Hepatocyte (in vitro differentiated cells): ENCODE data around the gene MARF1. TPM values are rescaled to one million over a fixed set of nuclear protein-coding genes. Genes with fewer than 3 reads are reported as not detected.
"Not testable (repeated sequence)": the region's sequence is repeated elsewhere in the genome, so short reads cannot be mapped to it uniquely, and the experiment has no call there.

Experiments used
- DNase-seq: peaks from one replicate; pipeline ENCODE4 v3.0.0-alpha.2; 2016; ENCODE audit warnings: low spot score
- H2AFZ ChIP-seq: fragments of 200-600 bp; sonication (generic); 2 replicates; pipeline ENCODE4 v1.6.0; 2016; ENCODE audit warnings: antibody characterized with exemption, mild to moderate bottlenecking
- H3K27ac ChIP-seq: fragments of 200-600 bp; sonication (generic); 2 replicates; pipeline ENCODE4 v1.5.1; 2016; ENCODE audit warnings: mild to moderate bottlenecking
- H3K27me3 ChIP-seq: fragments of 200-600 bp; sonication (generic); 2 replicates; pipeline ENCODE4 v1.6.1; 2016
- H3K36me3 ChIP-seq: fragments of 200-600 bp; sonication (generic); replicated peaks from 2 replicates; pipeline ENCODE4 v1.5.1; 2016; ENCODE audit warnings: low read depth; ENCODE audit not compliant: insufficient read depth
- H3K4me1 ChIP-seq: fragments of 200-600 bp; sonication (generic); 2 replicates; pipeline ENCODE4 v1.5.1; 2016; ENCODE audit warnings: mild to moderate bottlenecking, moderate library complexity; ENCODE audit not compliant: insufficient read depth
- H3K4me2 ChIP-seq: fragments of 200-600 bp; sonication (generic); 2 replicates; pipeline ENCODE4 v1.6.0; 2016
- H3K4me3 ChIP-seq: fragments of 200-600 bp; sonication (generic); 2 replicates; pipeline ENCODE4 v1.5.1; 2016; ENCODE audit warnings: mild to moderate bottlenecking
- H3K79me2 ChIP-seq: fragments of 200-600 bp; sonication (generic); 2 replicates; pipeline ENCODE4 v1.6.0; 2017; ENCODE audit warnings: mild to moderate bottlenecking
- H3K9me2 ChIP-seq: fragments of 200-600 bp; sonication (generic); replicated peaks from 2 replicates; pipeline ENCODE4 v1.6.0; 2017; ENCODE audit warnings: mild to moderate bottlenecking; ENCODE audit not compliant: insufficient read depth
- H3K9me3 ChIP-seq: fragments of 200-600 bp; sonication (generic); 2 replicates; pipeline ENCODE4 v1.5.1; 2016; ENCODE audit warnings: low read depth, mild to moderate bottlenecking
- H4K20me1 ChIP-seq: fragments of 200-600 bp; sonication (generic); 2 replicates; pipeline ENCODE4 v1.6.0; 2016; ENCODE audit warnings: mild to moderate bottlenecking; ENCODE audit not compliant: insufficient read depth, poor library complexity, severe bottlenecking
- EZH2 ChIP-seq: fragments of 200-600 bp; sonication (generic); IDR thresholded peaks from 2 replicates; pipeline ENCODE4 v1.6.1; 2016; ENCODE audit warnings: antibody characterized with exemption, mild to moderate bottlenecking, borderline replicate concordance
- EZH2phosphoT487 ChIP-seq: fragments of 200-600 bp; sonication (generic); IDR thresholded peaks from one replicate; pipeline ENCODE4 v1.6.1; 2018; ENCODE audit warnings: antibody characterized with exemption, mild to moderate bottlenecking, low read depth, moderate library complexity; ENCODE audit not compliant: unreplicated experiment, severe bottlenecking
- WGBS: methylation state at CpG from one replicate; pipeline ENCODE4 v1.1.6; 2016; ENCODE audit warnings: low lambda C conversion rate; ENCODE audit errors: missing lambda C conversion rate; 5-methylcytosine and 5-hydroxymethylcytosine counted together
- polyA plus RNA-seq: library from polyadenylated mRNA; unstranded; fragments of >200 nt; fragmentation: Nextera tagmentation; extraction: Ambion mirVana; gene quantifications from 2 replicates; pipeline ENCODE4 v1.2.1, GENCODE V29; 2016
- total RNA-seq: library from RNA; depleted of rRNA; stranded (reverse); fragments of >200 nt; gene quantifications from 2 replicates; pipeline ENCODE4 v1.2.3, GENCODE V29; 2014
- TF ChIP-seq, protein P1 (sequence below): fragments of 200-600 bp; sonication (generic); IDR thresholded peaks from 2 replicates; pipeline ENCODE4 v1.5.1; 2016; ENCODE audit warnings: antibody characterized with exemption, mild to moderate bottlenecking; ENCODE audit not compliant: poor library complexity

The MARF1 gene
- total and polyA plus RNA-seq, 2 experiments from 2014 or later = 7.0 to 15.5 TPM

DNA sequence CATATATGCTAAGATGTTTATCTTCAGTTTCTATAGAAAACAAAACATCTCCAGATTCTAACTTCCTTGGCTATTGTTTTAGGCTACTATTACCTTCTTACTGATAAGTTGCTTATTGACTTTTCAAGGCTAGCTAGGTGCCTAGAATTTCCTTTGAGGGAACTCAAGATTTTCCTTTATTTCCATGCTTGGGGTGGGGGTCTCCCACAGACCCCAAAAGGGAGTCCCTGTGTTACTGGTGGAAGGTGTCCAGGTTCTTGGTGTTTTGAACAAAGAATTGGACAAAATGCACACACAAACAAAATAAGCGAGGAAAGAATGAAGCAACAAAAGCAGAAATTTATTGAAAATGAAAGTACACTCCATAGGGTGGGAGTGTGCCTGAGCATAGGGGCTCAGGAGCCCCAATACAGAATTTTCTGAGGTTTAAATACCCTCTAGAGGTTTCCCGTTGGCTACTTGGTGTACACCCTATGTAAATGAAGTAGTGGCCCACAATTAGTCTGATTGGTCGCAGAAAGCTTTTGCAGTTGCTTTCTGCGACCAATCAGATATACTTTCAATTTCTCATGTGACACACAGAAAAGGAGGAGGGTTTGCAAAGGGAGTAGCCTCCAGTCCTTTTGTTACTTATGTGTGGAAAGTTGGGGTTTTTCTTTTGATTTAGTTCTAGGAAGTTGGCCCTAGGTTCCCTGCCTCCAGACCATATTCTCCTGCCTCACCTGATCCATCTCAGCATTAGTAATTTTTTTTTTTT is 67.5 kb downstream of the MARF1 start:
- no peak overlapping the region for H3K27ac ChIP-seq
- no peaks in the 10 kb centered on the region for H3K79me2 ChIP-seq
- no peaks in the 10 kb centered on the region for H3K9me2 ChIP-seq
- no peak overlapping the region for H2AFZ ChIP-seq
- no peaks in the 10 kb centered on the region for H4K20me1 ChIP-seq
- H3K4me2 ChIP-seq = no peak overlapping the region
- no peaks in the 10 kb centered on the region for H3K36me3 ChIP-seq
- TF ChIP-seq EZH2phosphoT487 (no peak), EZH2 (no peak)
- TF ChIP-seq, protein P1, sequence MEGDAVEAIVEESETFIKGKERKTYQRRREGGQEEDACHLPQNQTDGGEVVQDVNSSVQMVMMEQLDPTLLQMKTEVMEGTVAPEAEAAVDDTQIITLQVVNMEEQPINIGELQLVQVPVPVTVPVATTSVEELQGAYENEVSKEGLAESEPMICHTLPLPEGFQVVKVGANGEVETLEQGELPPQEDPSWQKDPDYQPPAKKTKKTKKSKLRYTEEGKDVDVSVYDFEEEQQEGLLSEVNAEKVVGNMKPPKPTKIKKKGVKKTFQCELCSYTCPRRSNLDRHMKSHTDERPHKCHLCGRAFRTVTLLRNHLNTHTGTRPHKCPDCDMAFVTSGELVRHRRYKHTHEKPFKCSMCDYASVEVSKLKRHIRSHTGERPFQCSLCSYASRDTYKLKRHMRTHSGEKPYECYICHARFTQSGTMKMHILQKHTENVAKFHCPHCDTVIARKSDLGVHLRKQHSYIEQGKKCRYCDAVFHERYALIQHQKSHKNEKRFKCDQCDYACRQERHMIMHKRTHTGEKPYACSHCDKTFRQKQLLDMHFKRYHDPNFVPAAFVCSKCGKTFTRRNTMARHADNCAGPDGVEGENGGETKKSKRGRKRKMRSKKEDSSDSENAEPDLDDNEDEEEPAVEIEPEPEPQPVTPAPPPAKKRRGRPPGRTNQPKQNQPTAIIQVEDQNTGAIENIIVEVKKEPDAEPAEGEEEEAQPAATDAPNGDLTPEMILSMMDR = no peak
- no peak for DNase-seq
- WGBS = 91% methylated on average over 4 of the region's 4 CpGs
- H3K27me3 ChIP-seq = no peaks in the 10 kb centered on the region
- no peaks in the 10 kb centered on the region for H3K9me3 ChIP-seq
- H3K4me3 ChIP-seq = no peak overlapping the region
- no peaks in the 10 kb centered on the region for H3K4me1 ChIP-seq

DNA sequence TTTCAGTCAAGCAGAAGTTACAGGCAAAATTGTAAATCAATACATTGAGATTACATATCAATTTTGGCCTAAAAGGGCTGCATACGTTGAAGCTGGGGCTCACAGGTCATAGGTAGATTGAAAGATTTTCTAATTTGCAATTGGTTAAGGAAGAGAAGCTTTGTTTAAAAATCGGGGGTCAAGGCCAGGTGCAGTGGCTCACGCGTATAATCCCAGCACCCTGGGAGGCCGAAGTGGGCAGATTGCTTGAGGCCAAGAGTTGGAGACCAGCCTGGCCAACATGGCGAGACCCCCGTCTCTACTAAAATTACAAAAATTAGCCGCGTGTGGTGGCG is 68.4 kb downstream of the MARF1 start:
- TF ChIP-seq, protein P1 = no peak
- TF ChIP-seq EZH2 = no peak
- no peak for TF ChIP-seq EZH2phosphoT487
- Histone ChIP-seq H4K20me1 (no peaks in the 10 kb centered on the region), H3K9me2 (no peaks in the 10 kb centered on the region), H3K4me1 (no peaks in the 10 kb centered on the region), H3K79me2 (no peaks in the 10 kb centered on the region), H3K4me2 (no peak overlapping the region), H3K27me3 (no peaks in the 10 kb centered on the region), H3K9me3 (no peaks in the 10 kb centered on the region), H2AFZ (no peak overlapping the region), H3K27ac (no peak overlapping the region), H3K36me3 (no peaks in the 10 kb centered on the region), H3K4me3 (no peak overlapping the region)
- 98% methylated on average over 10 of the region's 10 CpGs for WGBS
- no peak for DNase-seq

DNA sequence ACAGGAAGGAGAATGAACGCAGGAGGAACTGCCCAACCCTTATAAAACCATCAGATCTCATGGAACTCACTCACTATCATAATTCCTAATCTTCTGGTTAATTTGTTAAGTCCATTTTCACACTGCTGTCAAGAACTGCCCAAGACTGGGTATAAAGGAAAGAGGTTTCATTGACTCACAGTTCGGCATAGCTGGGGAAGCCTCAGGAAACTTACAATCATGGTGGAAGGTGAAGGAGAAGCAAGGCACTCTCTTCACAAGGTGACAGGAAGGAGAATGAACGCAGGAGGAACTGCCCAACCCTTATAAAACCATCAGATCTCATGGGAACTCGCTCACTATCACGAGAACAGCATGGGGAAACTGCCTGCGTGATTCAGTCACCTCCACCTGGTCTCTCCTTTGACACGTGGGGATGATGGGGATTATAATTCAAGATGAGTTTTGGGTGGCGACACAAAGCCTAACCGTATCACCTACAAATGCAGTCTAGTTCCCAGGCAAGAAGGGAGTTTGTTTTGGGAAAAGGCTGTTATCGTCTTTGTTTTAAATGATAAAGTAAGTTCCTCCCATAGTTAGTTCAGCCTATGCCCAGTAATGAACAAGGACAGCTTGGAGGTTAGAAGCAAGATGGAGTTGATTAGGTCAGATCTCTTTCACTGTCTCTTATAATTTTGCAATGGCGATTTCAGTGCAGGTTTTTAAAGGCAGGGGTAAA is 68.9 kb downstream of the MARF1 start:
- not testable (repeated sequence) for H3K9me2 ChIP-seq, H4K20me1 ChIP-seq, H2AFZ ChIP-seq, H3K4me2 ChIP-seq, H3K4me1 ChIP-seq, DNase-seq, H3K4me3 ChIP-seq, H3K9me3 ChIP-seq, H3K27me3 ChIP-seq, H3K79me2 ChIP-seq, H3K36me3 ChIP-seq, H3K27ac ChIP-seq
- WGBS = 92% methylated on average over 11 of the region's 11 CpGs

DNA sequence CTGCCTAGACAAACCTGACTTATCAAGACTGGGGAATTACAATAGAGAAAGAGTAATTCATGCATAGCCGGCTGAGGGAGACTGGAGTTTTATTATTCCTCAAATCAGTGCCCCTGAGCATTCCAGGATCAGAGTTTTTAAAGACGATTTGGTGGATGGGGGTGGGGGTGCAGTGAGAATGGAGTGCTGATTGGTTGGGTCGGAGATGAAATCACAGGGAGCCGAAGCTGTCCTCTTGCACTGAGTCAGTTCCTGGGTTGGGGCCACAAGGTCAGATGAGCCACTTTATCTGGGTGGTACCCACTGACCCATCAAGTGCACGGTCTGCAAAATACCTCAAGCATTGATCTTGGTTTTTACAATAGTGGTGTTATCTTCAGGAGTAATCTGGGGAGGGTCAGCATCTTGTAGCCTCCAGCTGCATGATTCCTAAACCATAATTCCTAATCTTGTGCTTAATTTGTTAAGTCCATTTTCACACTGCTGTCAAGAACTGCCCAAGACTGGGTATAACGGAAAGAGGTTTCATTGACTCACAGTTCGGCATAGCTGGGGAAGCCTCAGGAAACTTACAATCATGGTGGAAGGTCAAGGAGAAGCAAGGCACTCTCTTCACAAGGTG is 69.6 kb downstream of the MARF1 start:
- no peak overlapping the region for H3K4me2 ChIP-seq
- no peaks in the 10 kb centered on the region for H3K9me3 ChIP-seq

More for the DNA sequence above, 69.6 kb downstream of the MARF1 start:
- Histone ChIP-seq H3K79me2 (no peaks in the 10 kb centered on the region), H3K4me1 (no peaks in the 10 kb centered on the region), H2AFZ (no peak overlapping the region), H3K27ac (no peak overlapping the region), H3K36me3 (no peaks in the 10 kb centered on the region), H3K9me2 (no peaks in the 10 kb centered on the region), H3K4me3 (no peak overlapping the region), H4K20me1 (no peaks in the 10 kb centered on the region), H3K27me3 (no peaks in the 10 kb centered on the region)
- TF ChIP-seq EZH2 = no peak
- no peak for TF ChIP-seq EZH2phosphoT487
- TF ChIP-seq, protein P1 = no peak
- no peak for DNase-seq
- 90% methylated on average over 7 of the region's 7 CpGs for WGBS
